Kidney glomerular epithelial cell (primary cell): ENCODE measurements around the gene WNT6.
A peak's percentile ranks its signal among the peaks of the same experiment; 100 is the strongest.

Experiments
- DNase-seq: peaks from one replicate; lab custom pipeline; 2025; lab: John Stamatoyannopoulos, UW

Gene WNT6

DNA sequence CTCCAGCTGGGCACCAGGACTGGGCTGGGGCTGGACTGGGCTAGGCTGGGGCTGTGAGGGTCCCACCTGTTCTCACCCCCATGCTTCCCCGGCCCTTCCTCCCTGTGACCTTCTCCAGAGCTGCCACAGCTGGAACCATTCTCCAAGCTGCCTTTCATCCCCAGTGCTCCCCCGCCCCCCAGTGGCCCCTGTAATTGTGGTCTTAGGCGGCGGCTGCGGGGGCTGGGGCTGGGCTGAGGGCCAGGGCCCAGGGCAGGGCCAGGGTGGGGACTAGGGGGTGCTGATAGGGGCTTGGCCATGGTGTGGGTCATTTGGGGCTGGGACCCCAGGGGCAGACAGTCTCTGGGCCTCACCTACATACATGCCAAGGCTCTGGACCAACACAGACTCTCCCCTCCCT is 18.3 kb downstream of the WNT6 start:
- no peak for DNase-seq

GRCh38 chr2:218878486-218878885 is 18.9 kb downstream of the WNT6 start:
- DNase-seq: no peak

DNA sequence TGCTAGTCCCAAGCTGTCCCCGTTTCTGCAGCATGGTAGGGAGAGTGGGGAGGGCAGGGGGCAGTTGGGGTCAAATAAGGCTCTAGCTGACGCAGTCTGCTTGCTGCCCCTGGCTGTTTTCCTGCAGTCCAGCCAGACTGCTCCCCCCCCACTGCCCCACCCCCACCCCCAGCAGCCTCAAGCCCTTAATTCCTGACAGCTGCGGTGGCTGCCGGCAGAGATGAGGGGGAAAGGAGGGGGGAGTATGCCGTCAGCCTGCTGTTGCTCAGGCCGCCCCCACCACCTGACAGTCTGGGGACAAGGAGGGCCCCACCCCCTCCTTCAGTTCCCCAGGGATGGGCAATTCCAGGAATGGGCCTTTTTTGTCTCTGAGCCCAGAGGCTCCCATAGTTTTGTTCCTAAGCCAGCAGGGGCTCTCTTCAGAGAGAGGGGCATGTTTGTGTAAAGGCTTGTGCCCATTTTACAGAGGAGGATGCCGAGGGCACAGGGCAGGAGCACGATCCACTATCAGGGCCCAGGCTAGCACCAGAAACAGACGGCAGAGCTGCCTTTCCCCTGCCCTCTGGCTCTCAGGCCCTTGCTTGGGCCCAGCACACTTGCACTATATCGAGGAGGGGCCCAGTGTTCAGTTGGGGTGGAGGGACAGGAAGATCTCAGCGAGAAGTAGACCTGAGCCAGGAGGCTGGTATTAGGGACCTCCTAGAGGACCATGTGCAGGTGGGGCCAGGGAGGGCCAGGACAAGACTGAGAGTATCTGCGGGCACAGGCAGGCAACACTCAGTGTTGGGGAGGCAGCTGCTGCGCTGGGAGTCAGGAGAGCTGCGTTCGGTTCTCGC is 19.5 kb downstream of the WNT6 start:
- DNase-seq: no peak

DNA sequence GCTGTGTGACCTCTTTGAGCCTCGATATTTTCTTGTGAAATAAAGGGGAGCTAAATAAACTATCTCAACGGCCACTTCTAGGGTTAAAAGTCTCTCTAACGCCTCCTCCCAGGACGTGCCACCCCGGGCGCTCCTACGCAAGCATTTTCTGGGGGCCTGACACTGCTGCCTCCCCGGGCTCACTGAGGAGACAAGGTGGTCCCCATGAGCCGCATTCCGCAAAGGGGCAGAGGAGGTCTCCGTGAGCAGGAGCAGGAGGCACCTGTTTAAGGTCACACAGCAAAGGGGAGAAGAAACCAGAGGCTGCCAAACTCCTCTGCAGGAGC is 20.1 kb downstream of the WNT6 start:
- no peak for DNase-seq

DNA sequence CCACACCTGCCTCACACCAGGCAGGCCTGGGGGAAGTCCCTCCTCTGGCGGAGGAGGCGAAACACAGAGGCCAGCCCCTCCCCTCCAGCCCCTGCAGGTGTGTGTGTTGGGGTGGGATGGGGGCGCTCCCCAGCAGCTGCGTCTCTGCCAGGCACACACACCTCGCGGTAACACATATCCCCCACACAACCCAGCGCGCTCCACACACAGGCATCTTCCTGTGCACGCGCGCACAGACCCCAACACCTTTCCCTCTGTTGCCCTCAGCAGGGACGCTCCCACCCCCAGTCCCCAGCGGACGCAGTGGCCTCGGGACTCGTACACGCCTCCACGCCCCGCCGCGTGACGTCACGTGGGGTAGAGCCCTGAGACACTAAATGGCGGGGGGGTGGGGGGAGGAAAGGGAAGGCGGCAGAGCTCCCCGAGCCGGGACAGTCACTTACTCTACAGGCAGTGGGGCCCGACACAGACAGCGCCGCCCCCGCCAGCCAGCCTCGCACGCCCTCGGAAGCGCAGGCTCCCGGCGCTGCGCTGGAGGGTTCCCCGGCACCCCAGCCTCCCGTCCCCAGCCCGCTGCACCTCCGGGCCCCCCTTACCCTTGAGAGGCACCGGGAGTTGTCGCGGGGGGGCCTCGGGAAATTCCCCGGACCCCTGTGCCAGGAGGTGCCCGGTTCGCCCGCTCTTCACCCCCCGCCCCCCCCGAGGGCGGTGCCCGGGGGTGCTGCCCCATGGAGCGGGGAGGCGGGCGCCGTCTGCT is 20.7 kb downstream of the WNT6 start, which contains the start of gene WNT10A:
Gene WNT10A, plus strand, starts transcription at position 751 of the 757 bp plus-strand sequence. CDS start 144 bp downstream, outside the sequence.
- no peak for DNase-seq

- DNase-seq: no peak
Observed at GRCh38 chr2:218880859-218881594, 21.4 kb downstream of the WNT6 start.

DNA sequence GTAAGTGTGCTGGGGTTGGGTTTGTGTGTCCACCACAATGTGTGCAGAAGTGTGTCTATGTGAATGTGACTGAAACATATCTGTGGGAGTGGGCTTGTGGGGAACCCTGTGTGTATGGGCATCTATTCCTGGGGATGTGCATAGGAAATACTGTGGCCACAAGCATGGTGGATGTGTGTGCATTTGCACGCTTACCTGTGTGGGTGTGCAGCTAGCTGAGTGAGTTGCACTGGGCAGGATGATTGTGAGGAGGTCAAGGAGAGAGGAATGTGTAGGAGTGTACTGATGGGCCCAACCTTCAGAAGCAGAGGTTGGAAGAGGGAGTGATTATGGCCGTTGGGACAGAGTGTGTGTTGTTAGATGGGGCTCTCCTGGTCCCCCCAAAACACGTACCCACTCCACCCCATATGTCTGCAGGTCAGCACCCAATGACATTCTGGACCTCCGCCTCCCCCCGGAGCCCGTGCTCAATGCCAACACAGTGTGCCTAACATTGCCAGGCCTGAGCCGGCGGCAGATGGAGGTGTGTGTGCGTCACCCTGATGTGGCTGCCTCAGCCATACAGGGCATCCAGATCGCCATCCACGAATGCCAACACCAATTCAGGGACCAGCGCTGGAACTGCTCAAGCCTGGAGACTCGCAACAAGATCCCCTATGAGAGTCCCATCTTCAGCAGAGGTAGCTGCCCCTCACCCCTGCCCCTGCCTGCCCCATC is 22.3 kb downstream of the WNT6 start:
- DNase-seq: peak; percentile 31

- no peak for DNase-seq
Observed at GRCh38 chr2:218882461-218882816, 22.8 kb downstream of the WNT6 start.

- no peak for DNase-seq
Observed at GRCh38 chr2:218882866-218883366, 23.3 kb downstream of the WNT6 start.

DNA sequence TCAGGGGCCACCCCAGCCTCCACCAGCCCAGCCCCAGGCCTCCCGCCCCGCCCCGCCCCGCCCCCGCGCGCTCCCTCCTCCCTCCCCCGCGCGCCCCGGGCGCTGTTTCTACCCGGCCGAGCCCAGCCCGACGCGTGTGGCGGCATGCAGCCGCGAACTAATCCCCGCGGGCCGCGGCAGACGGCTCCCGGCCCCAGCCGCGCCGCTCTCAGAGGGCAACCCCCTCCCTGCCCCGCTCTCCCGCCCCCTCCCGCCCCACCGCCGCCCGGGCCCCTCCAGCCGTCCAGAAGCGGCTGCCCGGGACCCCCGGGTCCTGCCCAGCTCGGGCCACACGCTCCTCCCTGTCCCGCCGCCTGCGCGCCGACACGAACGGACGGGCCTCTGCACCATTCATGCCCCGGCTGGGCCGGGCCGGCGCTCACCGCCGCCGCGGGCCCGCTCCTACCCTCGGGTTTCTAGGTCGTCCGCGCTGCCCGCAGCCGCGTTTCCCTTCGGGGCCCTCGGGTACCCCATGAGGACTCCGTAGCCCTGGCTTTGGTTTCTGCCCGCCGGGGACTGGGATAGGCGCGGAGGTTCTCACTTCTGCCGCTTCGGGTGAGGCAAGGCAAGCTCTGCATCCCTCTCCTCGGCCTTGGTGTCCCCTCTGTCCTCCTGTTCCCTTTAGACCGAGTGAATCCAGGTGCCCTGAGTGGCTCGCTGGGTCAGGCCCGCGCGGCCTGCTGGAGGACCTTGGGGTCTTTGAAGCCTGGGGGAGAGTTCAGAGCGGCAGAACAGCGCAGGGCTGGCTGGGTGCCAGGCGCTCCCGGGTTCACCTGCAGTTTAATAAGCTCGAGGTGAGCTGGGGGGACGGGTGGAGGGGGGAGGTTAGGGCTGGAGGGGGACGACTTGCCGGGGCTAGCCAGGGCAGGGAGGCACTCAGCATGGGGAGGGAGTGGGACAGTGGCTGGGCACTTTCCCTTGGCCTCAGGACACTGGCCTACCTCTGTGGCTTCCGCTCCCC is 24.2 kb downstream of the WNT6 start:
- DNase-seq: no peak

DNA sequence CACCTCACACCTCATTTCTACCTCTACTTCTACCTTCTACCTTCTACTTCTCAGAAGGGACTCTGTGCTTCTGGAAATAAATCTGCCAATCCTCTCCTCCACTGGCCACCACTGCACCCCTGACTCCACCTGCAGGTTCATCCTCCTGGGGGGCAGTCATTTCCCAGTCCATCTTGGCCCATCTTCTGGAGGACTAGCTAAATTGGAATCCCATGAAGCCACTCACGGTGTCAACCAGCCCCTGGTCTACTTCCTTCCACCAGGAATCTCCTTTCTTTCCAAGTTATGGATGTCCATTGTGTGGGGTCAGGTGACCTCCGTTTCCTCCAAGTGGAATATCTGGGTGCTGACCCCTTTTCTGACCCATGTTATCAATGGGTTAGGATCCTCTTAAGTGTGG is 24.9 kb downstream of the WNT6 start:
- DNase-seq: no peak

DNA sequence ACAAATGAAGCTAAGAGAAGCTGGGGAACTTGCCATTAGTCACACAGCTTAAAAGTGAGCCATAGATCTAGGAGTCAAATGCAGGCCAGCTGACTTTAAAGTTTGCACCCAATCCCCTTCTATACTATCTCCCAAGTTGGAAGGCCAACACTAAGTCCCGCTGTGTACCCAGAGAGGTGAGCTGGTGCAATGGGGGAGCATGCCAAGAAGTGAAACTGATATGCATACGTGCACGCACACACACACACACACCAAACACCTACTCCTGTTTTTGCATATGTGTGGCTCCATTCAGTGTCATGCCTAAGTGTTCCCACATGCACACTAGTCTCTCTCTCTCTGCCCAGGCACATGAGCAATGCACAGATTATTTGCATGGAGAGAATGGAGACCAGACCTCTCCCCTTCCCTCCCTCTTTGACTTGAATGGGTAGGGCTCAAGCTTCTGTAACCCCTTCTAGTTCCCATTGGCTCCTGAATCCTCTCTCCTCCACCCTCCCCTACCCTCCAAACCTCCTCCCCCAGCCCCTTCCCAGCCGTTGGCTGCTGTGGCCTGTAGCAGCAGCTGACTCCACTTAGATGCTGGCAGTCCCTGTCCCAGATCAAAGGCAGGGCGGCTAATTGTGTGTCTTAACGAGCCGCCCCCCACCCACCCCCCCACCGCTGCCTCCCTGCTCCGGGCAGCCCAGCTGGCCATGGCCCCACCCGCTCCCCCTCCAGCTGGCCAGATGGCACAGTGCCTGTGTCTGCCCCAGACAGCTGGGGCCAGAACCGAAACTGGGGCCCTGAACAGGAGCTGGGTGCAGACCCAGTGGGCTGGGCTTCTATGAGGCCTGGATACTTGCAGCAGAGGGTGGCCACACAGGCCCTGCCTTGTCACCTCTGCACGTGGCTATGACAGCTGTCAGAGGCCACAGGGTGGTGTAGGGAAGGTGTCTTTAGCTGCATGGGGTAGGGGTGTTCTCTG is 26.7 kb downstream of the WNT6 start:
- no peak for DNase-seq

GRCh38 chr2:218887079-218887478 is 27.5 kb downstream of the WNT6 start:
- no peak for DNase-seq

DNA sequence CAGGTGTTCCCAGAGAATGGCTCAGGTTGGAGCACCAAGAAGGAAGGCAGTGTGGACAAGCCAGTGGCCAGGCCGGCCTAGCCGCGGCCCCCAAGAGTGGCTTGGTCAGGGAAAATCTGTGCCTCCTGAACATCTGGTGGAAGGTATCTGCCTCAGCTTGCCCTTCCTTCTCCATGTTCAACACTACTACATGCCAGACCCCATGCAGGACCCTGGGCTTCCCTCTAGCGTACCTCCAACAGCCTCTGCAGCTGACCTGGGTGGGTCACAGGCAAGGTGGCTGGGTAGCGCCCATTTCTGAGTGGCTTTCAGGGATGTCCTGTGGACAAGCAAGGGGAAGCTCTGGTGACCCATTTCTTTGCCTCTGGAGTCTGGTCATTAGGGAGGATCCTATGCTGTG is 28.7 kb downstream of the WNT6 start:
- DNase-seq: no peak

DNA sequence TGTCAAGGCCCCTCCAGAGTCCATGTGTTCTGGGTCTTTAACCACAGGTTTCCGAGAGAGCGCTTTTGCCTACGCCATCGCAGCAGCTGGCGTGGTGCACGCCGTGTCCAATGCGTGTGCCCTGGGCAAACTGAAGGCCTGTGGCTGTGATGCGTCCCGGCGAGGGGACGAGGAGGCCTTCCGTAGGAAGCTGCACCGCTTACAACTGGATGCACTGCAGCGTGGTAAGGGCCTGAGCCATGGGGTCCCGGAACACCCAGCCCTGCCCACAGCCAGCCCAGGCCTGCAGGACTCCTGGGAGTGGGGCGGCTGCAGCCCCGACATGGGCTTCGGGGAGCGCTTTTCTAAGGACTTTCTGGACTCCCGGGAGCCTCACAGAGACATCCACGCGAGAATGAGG is 30.3 kb downstream of the WNT6 start:
- DNase-seq: no peak

- DNase-seq: no peak
Observed at GRCh38 chr2:218890369-218890768, 30.8 kb downstream of the WNT6 start.

DNA sequence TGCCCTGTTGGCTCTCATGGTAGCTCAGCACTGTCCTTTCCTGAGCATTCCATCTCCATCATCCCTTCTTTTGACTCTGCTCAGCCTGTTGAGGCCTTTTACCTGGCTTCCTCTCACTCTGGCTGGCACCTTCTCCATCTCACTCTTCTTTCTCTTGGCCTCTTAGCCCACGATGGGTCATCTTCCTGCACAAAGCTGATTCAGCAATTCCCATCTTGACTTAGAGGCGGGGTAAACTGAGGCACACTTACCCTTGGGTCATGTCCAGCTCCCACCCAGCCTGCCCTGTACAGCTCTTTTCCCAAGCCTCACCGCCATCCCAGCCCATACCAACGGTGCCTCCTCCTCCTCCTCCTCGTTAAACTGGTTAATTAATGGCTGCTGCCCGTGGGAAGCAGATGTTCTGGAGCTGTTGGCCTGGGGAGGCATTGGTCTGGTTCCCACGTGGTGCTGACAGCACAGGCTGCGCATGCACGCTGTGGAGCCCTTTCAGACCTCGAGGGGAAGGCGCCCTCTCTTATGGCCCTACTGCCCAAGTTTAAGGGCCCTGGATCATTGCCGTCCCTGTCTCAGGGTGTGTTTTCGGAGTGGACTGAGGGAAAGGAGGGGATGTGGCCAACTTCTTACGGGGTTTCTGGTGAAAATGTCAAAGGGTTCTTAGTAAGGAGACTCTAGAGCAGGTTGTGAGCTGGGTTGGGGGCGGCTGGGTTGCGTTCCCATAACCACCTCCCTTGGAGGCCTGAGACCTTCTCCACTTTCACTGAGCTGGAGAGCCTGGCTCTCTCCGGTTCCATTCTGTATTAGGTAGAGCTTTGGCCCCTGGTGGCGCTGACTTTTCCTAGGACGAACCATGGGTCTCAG is 31.9 kb downstream of the WNT6 start:
- DNase-seq: no peak

GRCh38 chr2:218892693-218893348 is 33.2 kb downstream of the WNT6 start:
- peak; percentile 15 for DNase-seq
